DOHH2 (cell line): Measurements from ENCODE around the gene NAA50.

ENCODE experiments used
- H3F3A ChIP-seq: fragments of 200-600 bp; sonication (generic), shearing (Covaris generic); 2 replicates; pipeline ENCODE4 v1.6.0; 2016; ENCODE audit warnings: antibody characterized with exemption, mild to moderate bottlenecking; ENCODE audit not compliant: control insufficient read depth, insufficient read depth
- H3K27ac ChIP-seq: fragments of 200-600 bp; sonication (generic); 2 replicates; pipeline ENCODE4 v1.5.1; 2014; ENCODE audit warnings: low read depth, mild to moderate bottlenecking, low read length, moderate library complexity
- H3K27me3 ChIP-seq: fragments of 200-600 bp; sonication (generic); 2 replicates; pipeline ENCODE4 v1.6.1; 2014; ENCODE audit warnings: mild to moderate bottlenecking, low read length, mixed read lengths; ENCODE audit not compliant: control insufficient read depth
- H3K36me3 ChIP-seq: fragments of 200-600 bp; sonication (generic); 2 replicates; pipeline ENCODE4 v1.6.1; 2014; ENCODE audit warnings: mild to moderate bottlenecking, low read length, moderate library complexity, mixed read lengths; ENCODE audit not compliant: control insufficient read depth
- H3K4me1 ChIP-seq: fragments of 200-600 bp; sonication (generic); 2 replicates; pipeline ENCODE4 v1.6.1; 2014; ENCODE audit warnings: mild to moderate bottlenecking, low read length, mixed read lengths; ENCODE audit not compliant: control insufficient read depth
- H3K4me2 ChIP-seq: fragments of 200-600 bp; sonication (generic); 2 replicates; pipeline ENCODE4 v1.6.0; 2014; ENCODE audit warnings: mild to moderate bottlenecking, low read length, moderate library complexity
- H3K4me3 ChIP-seq: fragments of 200-600 bp; sonication (generic); 2 replicates; pipeline ENCODE4 v1.5.1; 2014; ENCODE audit warnings: mild to moderate bottlenecking, low read length, mixed read lengths
- H3K79me2 ChIP-seq: fragments of 200-600 bp; sonication (generic); 2 replicates; pipeline ENCODE4 v1.6.1; 2014; ENCODE audit warnings: mild to moderate bottlenecking, low read length, mixed read lengths; ENCODE audit not compliant: control insufficient read depth
- H3K9me2 ChIP-seq: fragments of 200-600 bp; sonication (generic); replicated peaks from 2 replicates; pipeline ENCODE4 v1.6.1; 2014; ENCODE audit warnings: mild to moderate bottlenecking, low read length, mixed read lengths; ENCODE audit not compliant: control insufficient read depth
- H3K9me3 ChIP-seq: fragments of 200-600 bp; sonication (generic); 2 replicates; pipeline ENCODE4 v1.6.1; 2014; ENCODE audit warnings: antibody characterized with exemption, low read length, mixed read lengths; ENCODE audit not compliant: control insufficient read depth, insufficient read depth
- H4K20me1 ChIP-seq: fragments of 200-600 bp; sonication (generic); 2 replicates; pipeline ENCODE4 v1.6.0; 2014; ENCODE audit warnings: low read depth, mild to moderate bottlenecking, antibody characterized with exemption, low read length, moderate library complexity; ENCODE audit not compliant: control insufficient read depth, insufficient read depth
- EZH2phosphoT487 ChIP-seq: fragments of 200-600 bp; sonication (generic); IDR thresholded peaks from 2 replicates; pipeline ENCODE4 v1.6.1; 2017; ENCODE audit warnings: borderline replicate concordance, mild to moderate bottlenecking, antibody characterized with exemption, low read length, moderate library complexity, mixed read lengths
- TF ChIP-seq, protein P1 (sequence below): fragments of 200-600 bp; sonication (generic); IDR thresholded peaks from one replicate; pipeline ENCODE4 v1.5.1; 2014; ENCODE audit warnings: antibody characterized with exemption, mild to moderate bottlenecking, low read depth, low read length; ENCODE audit not compliant: poor library complexity, severe bottlenecking

NAA50 gene

DNA sequence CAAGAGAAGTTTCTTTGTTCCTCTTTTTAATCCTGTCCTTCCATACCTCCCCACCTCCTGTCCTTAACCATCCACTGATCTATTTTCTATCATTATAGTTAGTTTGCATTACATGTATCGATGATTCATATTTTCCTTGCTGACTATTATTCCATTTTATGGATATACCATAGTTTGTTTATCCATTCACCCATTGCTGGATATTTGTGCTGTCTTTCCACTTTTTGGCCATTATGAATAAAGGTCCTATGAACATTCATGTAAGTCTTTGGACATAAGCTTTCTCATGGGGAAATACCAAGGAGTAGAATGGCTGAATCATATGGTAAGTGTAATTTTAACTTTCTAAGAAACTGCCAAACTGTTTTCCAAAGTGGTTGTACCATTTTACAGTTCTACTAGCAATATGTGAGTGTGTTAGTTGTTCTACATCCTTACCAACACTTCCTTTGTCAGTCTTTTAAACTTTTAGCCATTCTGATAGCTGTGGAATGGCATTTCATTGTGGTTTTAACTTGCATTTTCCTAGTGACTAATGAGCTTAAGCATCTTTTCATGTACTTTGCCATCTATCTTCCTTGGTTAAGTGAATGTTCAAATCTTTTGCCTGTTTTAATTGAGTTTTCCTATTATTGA lies 12.5 kb upstream of the NAA50 start:
- no peak for TF ChIP-seq EZH2phosphoT487
- TF ChIP-seq, protein P1, sequence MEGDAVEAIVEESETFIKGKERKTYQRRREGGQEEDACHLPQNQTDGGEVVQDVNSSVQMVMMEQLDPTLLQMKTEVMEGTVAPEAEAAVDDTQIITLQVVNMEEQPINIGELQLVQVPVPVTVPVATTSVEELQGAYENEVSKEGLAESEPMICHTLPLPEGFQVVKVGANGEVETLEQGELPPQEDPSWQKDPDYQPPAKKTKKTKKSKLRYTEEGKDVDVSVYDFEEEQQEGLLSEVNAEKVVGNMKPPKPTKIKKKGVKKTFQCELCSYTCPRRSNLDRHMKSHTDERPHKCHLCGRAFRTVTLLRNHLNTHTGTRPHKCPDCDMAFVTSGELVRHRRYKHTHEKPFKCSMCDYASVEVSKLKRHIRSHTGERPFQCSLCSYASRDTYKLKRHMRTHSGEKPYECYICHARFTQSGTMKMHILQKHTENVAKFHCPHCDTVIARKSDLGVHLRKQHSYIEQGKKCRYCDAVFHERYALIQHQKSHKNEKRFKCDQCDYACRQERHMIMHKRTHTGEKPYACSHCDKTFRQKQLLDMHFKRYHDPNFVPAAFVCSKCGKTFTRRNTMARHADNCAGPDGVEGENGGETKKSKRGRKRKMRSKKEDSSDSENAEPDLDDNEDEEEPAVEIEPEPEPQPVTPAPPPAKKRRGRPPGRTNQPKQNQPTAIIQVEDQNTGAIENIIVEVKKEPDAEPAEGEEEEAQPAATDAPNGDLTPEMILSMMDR = no peak
- Histone ChIP-seq H3K4me2 (no peak overlapping the region), H3K79me2 (peaks cover 26% of the 10 kb centered on the region), H3K4me3 (no peak overlapping the region), H3K27ac (no peak overlapping the region), H3K36me3 (peaks cover 3% of the 10 kb centered on the region; the same call in 1 of the 2 replicates), H3K4me1 (peaks cover 14% of the 10 kb centered on the region), H4K20me1 (no peaks in the 10 kb centered on the region), H3K27me3 (no peaks in the 10 kb centered on the region), H3K9me2 (no peaks in the 10 kb centered on the region), H3K9me3 (no peaks in the 10 kb centered on the region), H3F3A (no peaks in the 10 kb centered on the region)

DNA sequence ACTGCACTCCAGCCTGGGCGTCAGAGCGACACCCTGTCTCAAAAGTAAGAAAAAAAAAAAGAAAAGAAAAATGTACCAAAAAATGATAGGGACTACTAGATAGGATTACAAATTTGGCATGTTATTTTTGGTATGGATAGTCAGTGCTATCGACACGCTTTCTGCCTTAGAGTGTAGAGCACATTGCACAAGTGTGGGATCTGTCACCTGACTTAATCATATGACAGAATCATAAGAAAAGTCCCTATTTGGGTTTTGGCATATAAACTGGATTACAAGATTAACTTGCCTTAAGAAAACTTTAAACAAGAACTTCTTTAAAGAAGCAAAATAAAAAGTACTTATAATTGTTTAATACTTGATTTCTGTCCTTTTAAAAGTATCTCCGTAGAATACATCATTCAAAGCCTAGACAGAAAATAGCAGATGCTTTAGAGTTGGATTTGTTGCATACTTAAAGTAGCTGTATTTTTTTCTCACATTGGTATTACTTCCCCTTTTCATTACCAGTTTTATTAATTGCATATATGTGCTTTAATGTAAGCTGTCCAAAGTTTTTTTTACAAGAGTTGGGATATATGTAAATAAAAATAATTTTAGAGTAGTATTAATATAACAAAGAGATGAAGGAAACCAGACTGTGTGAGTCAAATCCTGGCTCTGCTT lies 8.6 kb upstream of the NAA50 start:
- Histone ChIP-seq H3K27me3 (no peaks in the 10 kb centered on the region), H3K27ac (no peak overlapping the region), H4K20me1 (no peaks in the 10 kb centered on the region), H3K79me2 (peaks cover 37% of the 10 kb centered on the region), H3K36me3 (peaks cover 5% of the 10 kb centered on the region), H3K9me3 (no peaks in the 10 kb centered on the region), H3K4me2 (no peak overlapping the region), H3K4me3 (no peak overlapping the region), H3K9me2 (no peaks in the 10 kb centered on the region), H3F3A (no peaks in the 10 kb centered on the region), H3K4me1 (peaks cover 20% of the 10 kb centered on the region)
- no peak for TF ChIP-seq EZH2phosphoT487
- TF ChIP-seq, protein P1 = no peak

GRCh38 chr3:113753376-113753985 lies 7.4 kb upstream of the NAA50 start:
- no peaks in the 10 kb centered on the region for H3K9me3 ChIP-seq
- H3K4me1 ChIP-seq = peaks cover 32% of the 10 kb centered on the region
- H3K4me3 ChIP-seq = no peak overlapping the region
- TF ChIP-seq, protein P1 = no peak
- no peak for TF ChIP-seq EZH2phosphoT487
- H3K27ac ChIP-seq = no peak overlapping the region
- peaks cover 5% of the 10 kb centered on the region for H3K36me3 ChIP-seq
- no peaks in the 10 kb centered on the region for H3K27me3 ChIP-seq
- H3K9me2 ChIP-seq = no peaks in the 10 kb centered on the region
- H3K4me2 ChIP-seq = no peak overlapping the region
- no peaks in the 10 kb centered on the region for H3F3A ChIP-seq
- H4K20me1 ChIP-seq = no peaks in the 10 kb centered on the region
- peaks cover 48% of the 10 kb centered on the region for H3K79me2 ChIP-seq
